NCI-H748 (cell line): ENCODE measurements around the gene ZNF580.

ENCODE experiments used
- DNase-seq: peaks from one replicate; lab custom pipeline; 2025; ENCODE audit not compliant: unreplicated experiment; lab: John Stamatoyannopoulos, UW

Gene ZNF580

GRCh38 chr19:55674841-55675660 lies 34.2 kb downstream of the ZNF580 start, which contains the start of gene EPN1:
EPN1 (plus strand) TSS chr19:55675226; CDS start chr19:55678628, 3,402 bp downstream.
- peak; percentile 99 for DNase-seq

- DNase-seq, result no peak
Measured at GRCh38 chr19:55675661-55676354, 35.0 kb downstream of the ZNF580 start.

- DNase-seq, result no peak
Measured at GRCh38 chr19:55676383-55676782, 35.6 kb downstream of the ZNF580 start.

DNA sequence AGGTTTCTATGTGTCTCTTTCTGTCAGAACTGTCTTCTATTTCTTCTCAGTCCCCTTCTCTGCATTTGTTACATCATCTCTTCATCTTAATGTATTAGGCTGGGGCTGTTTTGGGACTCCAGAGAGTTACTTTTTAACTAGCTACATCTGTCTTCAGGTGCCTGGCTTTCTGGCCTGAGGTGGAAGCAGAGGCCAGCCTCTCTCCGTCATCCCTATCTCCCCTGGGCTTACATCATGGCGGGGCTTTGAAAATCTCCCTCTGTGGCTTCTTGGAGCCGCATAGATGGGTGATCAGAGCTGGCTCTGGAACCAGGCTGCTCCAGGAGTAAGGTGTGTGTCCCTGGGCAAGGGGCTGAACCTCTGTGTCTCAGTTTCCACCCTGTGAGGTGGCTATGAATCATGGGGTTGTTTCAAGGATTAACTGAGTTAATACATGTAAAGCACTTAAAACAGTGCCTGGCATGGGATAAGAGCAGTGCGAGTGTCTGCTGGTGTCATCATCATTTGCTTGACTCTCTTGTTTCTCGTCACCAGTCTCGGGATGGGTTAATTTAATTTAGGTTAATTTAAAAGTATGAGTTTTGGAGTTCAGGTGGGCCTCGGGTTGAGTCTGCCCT lies 36.2 kb downstream of the ZNF580 start:
- no peak for DNase-seq

DNA sequence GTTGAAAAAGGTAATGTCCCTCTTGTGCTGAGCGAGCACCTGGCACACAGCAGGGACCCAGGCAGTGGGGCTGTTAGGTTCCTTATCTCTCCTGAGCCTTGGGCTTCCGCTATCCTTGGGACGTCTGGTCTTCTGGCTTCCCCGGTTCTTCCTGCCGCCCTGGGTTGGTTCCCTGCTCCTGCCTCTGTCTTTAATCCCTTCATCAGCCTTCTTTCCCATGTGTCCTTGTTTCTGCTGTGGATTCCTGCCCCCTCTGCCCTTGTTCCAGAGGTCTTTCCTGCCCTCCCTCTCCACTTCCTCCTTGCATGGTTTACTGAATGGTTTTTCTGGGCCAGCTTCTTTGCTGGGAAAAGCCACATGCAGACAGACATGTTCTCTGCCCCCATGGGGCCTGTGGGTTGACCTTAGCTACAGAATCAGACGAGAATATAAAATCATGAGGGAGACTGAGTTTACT lies 36.8 kb downstream of the ZNF580 start:
- no peak for DNase-seq

- DNase-seq, result no peak
Measured at GRCh38 chr19:55678121-55678671, 37.4 kb downstream of the ZNF580 start.

DNA sequence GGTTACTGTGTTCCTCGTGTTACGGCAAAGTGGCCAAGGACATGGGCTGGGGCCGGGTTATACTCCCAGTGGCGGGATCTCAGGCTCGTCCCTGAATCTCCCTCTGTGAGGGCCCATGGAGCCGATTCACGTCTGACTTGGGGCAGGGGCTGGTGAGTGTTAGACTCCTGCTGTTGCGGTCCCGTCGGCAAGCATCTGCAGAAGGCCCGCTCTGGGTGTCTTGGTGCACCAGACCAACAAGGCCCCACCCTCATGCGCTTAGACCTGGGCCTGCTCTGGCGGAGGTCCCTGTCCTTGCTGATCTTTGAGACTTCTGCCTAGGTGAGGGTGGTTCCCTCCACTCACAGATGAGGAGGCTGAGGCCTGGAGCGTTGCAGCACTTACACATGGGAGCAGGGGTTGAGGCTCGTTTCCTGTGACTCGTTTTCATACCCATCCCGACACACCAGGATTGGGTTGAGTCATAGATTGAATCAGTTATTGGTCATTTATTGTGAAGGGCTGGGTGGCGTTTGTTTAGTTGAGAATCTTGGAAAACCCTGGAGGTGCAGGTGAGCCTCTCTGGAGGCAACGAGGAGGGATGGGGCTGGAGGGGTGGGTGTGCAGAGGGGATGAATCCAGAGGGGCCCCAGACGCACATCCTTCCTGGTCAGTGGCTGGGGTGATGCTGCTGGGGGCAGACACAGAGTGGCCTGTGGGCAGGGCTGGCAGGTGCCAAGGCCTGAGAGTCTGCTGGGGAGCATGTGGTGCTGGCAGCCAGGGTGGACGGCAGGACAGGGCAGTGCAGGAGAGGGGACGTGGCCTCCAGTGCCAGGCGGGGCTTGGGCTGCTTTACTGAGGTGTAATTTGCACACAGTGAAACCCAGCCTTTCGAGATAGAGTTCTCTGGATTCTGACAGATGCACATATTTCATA lies 38.8 kb downstream of the ZNF580 start:
- no peak for DNase-seq

DNA sequence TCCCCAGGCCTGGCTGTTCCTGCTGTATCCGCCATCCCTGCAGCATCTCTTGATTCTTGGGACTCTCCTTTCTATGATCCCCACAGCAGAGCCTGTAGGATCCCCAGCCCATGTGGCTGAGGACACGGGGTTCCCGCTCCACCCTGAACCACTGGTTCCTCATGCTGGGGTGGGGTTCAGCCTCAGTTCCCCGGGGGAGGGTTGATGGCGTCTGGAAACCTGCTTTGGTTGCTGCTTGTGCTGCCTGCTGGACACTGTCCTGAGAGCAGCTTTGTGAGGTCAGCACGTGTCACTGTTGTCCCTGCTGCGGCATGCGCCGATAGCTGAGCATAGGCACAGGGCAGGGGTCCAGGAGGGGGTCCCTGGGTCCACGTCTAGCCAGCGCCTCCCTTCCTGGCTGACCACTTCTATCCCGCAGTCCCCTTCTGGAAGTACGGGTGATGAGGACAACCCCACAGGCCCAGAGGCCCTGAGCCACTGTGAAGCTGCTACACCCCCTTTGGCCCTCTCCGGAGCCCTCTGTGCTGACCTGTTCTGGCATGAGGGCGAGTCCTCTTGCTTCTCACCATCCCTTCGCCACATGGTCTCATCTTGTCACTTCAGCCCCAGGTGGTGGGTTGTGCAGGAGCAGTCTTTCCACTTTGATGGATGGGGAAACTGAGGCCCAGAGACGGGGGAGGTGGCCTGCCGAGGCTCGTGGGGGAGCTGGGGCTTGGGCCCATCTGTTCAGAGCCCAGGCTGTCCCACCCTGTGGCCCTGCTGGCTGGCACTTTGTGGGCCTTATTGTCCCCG lies 39.7 kb downstream of the ZNF580 start:
- DNase-seq, result no peak

- no peak for DNase-seq
Measured at GRCh38 chr19:55681131-55682092, 40.6 kb downstream of the ZNF580 start.

DNA sequence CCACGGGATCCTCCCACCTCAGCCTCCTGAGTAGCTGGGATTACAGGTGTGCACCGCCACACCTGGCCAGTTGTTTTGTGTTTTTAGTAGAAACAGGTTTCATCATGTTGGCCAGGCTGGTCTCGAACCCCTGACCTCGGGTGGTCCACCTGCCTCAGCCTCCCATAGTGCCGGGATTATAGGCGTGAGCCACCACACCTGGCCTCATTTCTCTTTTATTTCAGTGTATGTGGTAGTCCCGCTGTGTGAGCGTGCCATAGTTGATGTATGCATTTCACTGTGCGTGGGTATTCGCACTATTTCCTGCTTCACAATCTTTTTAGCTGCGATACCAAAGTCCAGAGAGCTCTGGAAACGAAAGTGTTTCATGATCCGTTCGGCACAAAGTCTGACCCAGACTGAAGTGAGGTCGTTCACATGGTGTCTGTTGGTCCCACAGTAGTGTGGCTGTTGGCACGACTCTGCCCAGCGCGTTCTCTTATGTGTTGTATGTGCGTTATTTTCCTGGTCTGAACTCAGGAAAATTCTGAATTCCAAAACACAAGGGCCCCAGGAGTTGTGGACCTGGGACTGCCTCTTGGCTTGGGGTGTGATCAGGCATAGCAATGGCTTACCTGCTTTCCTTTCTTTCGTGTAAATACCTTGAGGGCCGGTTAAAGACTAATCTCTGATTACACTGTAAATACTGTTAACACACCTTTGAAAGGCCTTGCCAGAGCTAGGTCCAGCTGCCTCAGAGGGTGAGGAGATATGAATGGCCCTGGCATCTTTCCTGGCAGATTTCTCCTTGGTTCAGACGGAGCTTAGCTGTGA lies 42.9 kb downstream of the ZNF580 start:
- DNase-seq, result no peak

- DNase-seq, result no peak
Measured at GRCh38 chr19:55684946-55685681, 44.3 kb downstream of the ZNF580 start.

- DNase-seq, result no peak
Measured at GRCh38 chr19:55685776-55686175, 45.0 kb downstream of the ZNF580 start.

DNA sequence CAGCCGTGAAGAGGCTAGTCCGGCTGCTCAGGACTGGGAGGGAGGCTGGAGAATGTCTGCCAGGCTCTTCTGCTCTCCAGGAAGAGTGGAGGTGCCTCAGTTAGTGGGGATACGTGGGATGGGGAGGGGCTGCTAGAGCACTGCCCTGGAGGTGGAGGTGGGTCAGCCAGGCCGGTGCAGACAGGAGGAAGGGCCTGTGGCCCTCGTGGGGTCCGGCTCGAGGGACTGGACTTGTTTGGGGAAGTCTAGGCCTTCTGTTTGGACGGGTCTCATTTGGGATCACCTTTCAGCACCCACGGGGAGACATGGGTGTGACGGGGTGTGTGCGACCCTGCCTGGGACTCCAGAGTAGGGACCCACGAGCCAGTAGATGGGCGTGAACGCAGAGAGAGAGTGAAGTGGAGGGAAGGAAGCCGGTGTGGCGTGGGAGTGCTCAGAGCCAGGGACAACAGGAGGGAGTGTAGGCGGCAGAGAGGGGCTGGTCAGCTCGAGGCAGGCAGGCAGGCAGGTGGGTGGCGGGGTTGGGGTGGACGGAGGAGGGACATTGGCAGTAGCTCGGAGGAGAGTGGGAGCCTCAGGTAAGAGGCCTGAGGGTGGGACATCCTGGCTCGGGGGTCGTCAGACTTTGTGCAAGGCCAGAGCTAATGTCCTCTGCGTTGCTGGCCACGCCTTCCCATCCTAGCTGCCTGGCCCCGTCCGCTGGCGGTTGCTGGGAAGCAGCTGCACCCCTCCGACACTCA lies 45.7 kb downstream of the ZNF580 start:
- no peak for DNase-seq

DNA sequence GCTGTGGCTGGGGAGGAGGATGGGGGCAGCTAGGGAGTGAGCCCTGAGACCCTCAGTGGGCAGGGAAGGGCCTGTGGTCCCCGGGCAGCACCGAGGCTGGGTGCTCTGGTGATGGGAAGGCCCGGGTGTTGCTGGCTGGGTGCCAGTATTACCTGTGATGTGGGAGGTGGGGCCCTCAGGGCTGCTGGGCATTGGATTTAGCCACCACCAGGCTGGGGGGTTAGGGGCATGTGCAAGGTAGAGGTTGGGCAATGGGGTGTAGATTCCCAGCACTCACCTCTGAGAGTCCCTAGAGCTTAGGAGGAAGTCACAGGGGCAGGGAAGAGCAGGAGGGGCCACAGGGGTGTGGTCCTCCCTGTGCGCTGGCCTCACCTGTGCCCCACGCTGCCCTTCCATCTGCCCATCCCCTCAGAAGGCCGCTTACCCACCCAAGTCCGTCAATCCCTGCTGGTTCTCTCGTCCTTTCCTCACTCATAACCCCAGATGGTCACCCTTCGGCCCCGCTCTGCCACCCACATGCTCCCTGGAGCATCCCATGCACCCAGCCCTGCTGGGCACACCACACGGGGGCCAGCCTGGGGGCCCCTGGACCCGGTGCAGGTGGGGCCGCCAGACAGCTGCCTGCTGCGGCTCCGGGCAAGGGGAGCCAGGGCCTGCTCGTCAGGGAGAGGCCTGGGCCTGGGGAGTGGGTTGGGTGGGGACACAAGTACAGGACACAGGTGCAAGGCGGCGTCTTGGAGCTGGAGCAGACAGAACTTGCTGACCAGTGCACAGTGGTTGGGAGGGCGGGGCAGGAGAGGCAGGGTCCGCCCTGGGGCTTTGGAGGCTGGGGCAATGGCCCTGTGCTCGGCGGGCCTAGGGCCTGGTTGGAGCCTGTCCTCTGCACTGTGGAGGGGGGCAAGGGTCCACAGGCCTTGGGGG lies 46.7 kb downstream of the ZNF580 start:
- DNase-seq, result no peak
